Measurements from ENCODE around the gene GNRHR. TPM values are rescaled to one million over a fixed set of nuclear protein-coding genes. Genes with fewer than 3 reads are reported as not detected.
"Not testable (repeated sequence)": the region's sequence is repeated elsewhere in the genome, so short reads cannot be mapped to it uniquely, and the experiment has no call there.

GNRHR gene
- polyA plus RNA-seq, 4 donors, result 0.31 to 1.0 (median 0.50) TPM

DNA sequence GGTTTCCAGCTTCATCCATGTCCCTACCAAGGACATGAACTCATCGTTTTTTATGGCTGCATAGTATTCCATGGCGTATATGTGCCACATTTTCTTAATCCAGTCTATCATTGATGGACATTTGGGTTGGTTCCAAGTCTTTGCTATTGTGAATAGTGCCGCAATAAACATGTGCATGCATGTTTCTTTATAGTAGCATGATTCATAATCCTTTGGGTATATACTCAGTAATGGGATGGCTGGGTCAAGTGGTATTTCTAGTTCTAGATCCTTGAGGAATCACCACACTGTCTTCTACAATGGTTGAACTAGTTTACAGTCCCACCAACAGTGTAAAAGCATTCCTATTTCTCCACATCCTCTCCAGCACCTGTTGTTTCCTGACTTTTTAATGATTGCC, 23.7 kb downstream of the GNRHR start:
- DNase-seq (ENCODE audit: low read depth in 4 of 4, low spot score in 3 of 4), result not testable (repeated sequence)

DNA sequence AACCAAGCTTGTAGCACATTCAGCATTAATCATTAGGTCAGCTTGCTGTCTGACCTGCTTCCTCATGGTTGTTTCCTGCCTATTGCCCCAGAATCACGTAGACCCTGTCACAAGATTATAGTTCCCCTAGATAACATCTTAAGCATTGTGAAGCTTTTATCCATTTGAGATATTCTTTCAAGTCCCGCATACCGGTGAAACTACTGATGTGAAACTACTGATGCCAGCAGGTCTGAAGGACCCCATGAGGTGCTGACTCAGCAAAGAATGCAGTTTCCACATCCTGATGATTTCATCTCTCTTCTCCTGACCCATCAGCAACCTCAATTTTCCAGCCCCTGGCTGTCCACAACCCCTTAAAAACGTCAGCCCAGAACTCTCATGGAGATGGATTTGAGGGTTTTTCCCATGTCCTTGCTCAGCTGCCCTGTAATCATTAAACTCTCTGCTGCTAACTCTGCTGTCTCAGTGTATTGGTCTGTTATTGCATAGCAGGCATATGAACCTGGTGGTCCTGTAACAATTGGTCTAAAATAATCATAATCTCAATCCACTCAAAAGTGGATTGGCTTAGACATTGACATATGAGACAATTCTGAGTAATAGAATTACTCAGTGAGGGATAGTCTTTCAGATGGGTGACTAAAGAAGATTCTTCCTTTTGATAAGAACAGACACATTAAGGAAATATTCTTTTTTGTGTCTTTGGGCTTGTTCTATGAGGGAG, 26.9 kb downstream of the GNRHR start:
- no peak for DNase-seq (ENCODE audit: low read depth in 4 of 4, low spot score in 3 of 4)

DNA sequence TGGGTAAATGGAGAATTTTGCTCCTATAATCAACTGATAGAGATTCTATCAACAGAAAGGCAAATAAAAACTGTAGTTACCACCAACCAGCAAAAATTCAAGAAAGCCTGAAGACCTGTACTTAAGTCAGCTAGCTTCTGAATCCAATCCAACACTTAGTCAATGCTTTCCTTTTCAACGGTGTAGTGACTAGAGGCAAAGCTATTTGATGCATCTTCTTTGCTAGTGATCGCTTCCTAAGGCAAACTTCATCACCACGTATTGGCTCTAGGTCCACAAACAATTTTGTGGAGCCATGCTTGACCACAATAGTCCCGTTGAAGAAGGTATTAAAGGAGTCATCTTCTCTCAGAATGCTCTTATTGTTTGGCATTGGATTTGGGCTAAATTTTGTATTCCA, 28.2 kb downstream of the GNRHR start:
- DNase-seq (ENCODE audit: low read depth in 4 of 4, low spot score in 3 of 4), result no peak

DNA sequence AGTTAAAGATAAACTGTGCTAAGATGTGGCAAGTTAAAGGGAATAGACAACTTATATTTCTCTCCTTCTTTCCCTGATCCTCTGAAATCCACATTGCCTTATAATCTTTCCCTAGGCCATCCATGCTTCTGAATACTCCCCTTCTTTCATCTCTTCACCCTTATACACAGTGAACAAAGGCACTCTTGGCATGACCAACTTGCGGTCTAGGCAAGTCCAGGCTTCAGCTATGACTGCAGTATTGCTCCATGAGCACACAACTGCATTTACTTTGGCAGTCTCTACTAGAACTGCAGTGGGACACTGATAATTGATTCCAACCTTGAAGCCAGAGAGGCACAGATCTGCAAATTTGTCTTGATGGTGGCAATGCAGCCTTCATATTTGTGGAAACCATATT, 29.1 kb downstream of the GNRHR start:
- DNase-seq (ENCODE audit: low read depth in 4 of 4, low spot score in 3 of 4), result no peak

DNA sequence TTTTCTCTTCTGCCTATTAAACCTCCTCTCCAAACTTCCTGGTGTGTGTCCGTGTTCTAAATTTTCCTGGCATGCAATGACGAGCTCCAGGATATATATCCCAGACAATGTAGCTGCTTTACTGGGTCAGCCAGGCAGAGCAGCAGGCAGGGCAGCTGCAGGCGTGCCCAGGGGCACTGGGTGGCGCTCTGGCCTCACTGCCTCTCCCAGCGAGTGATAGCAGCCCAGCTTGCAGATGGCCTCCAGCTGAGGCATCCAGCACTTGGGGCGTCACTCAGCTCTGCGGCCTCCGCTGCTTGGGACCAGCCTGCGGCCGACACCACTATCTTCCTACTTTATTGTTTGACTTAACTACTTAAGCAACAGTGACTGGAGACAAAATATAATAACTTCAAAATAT, 30.2 kb downstream of the GNRHR start:
- DNase-seq (ENCODE audit: low read depth in 4 of 4, low spot score in 3 of 4), result no peak

DNA sequence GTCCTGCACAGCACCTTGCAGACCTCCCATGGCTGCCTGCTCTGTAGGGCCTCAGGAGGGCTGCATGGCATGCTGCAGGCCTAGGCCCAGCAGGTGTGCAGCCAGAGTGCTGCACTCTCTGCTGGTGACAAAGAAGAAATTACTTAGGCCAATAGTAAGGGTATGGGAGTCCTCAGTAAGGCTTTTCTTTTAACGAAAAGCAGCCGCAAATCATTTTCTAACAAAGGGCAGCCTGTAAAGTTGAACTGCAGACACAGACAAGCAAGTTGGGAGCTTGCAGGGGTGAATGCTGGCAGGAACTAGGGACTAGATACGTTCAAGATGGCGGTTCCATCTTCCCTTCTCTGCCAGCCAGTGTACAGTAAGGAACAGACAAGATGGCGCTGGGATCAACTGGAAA, 30.8 kb downstream of the GNRHR start:
- no peak for DNase-seq (ENCODE audit: low read depth in 4 of 4, low spot score in 3 of 4)

DNA sequence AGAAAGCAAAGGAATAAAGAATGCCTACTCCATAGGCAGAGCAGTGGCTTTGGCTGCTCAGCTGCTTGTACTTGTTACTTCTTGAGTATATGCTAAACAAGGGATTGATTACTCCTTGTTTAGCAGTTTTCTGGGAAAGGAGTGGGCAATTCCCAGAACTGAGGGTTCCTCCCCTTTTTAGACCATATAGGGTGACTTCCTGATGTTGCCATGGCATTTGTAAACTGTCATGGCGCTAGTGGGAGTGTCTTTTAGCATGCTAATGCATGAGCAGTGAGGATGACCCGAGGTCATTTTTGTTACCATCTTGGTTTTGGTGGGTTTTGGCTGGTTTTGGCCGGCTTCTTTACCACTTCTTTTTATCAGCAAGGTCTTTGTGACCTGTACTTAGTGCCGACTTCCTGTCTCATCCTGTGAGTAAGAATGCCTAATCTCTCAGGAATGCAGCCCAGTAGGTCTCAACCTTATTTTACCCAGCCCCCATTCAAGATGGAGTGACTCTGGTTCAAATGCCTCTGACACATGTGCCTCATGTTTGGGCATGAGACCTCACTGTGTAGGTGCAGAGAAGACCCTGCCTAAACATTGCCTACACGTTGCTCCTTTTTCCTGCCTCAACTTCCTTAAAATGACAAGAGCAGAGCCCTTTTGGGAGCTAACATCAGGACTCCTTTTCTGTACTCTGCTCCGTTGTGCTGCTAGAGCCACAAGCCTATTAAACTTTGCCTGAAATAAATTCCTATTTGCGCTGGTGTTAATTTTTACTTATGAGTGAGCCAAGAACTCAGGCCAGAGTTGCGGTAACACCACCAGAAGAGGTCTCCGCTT, 32.2 kb downstream of the GNRHR start:
- DNase-seq (ENCODE audit: low read depth in 4 of 4, low spot score in 3 of 4), result no peak

DNA sequence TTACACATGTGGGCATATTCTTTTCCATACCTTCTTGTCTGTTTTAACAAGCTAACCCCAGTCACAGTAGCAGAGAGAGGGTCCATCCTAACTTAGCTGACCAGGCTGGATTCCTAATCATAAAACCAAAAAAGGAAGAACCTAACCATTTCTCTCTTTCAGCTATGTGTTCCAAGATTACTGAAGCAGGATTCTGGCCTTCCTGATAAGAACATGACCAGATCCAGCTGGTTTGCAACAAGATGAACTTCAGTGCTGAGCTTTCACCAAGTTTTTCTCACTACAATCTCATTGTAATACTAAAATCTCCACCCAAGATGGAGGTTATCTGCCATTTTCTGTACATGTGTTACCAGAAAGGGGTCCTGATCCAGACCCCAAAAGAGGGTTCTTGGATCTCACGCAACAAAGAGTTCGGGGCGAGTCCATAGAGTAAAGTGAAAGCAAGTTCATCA, 32.8 kb downstream of the GNRHR start:
- DNase-seq (ENCODE audit: low read depth in 4 of 4, low spot score in 3 of 4), result no peak

DNA sequence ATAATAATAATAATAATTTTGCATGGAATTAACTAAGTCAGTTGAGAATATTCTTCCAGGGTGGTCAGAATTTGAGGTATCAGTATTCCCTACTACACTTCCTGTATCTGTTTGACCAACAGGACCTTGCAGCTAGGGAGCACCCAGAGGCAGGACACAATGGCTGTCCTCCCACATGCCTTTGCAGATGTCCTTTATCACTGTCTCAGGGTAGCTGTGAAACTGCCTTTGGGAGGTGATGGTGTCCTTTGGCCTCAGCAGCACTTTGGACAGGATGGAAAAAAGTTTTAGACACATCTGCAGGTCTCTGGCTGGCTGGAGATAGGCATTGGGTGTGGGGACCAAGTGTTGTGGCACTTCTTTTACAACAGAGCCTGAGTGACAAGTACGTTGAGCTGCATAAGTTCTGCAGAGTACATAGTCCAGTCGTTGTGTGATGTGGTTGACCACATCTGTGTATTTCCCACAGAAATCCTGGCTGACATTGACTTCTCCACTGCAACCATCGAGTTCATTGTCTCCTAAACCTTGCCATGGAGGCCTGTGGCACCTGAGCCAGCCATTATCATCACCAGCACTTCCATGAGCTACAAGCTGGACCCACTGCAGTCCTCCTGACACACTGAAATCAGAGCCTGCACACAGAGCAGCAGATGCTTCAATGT, 34.1 kb downstream of the GNRHR start:
- no peak for DNase-seq (ENCODE audit: low read depth in 4 of 4, low spot score in 3 of 4)

DNA sequence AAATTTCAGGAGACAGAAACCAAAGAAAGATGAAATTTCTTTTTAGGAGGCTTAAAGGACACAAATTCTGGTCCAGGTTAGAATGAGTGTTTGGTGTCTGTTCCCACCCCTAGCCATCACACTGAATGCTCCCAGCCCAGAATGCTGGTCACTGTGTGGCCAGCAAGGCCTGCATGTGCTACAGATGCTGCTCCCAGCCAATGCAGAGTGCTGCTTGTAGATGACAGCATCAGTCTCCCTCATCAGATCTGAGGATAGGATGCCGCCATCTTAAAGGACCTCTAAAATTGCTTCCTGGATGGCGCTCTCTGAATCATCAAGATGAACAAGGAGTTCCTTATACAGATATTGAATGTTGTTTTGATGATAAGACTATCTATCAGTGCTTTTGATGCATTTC, 35.3 kb downstream of the GNRHR start:
- DNase-seq (ENCODE audit: low read depth in 4 of 4, low spot score in 3 of 4), result no peak

DNA sequence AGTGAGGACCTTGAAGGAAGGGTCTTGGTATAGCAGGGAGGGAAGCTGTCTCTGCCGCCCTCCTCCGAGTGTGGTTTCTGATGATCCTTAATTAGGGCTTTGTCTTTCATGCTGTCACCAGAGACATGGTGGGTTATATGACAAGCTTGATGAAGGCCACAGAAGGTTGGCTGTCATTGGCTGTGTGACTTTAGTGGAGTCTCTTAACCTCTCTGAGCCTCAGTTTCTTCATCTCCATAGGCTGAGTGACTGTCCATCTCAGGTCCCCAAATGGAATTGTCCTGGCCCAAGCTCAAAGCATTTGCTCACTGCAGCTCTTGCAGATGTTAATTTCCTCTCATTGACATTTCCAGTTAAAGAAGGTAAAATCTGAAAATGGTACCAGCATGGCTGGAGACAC, 36.6 kb downstream of the GNRHR start:
- no peak for DNase-seq (ENCODE audit: low read depth in 4 of 4, low spot score in 3 of 4)

DNA sequence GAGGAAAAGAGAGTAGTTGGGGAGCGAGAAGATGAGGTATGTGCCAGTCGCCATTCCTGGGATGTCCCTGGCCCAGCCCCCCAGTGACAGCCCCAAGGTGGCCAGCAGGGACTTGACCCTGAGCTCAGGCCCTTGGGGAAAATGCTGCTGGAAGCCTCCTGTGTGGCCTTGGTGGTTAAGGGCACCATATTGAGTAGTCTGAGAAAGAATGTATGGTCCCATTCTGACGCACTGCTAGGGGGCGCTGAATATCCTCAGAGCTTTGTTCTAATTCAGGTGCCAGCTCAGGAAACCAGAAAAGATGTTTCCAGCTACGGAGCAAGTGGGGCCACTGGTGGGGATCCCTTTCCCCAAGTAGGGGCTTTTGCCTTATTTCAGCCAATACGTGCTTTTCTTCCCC, 39.2 kb downstream of the GNRHR start:
- no peak for DNase-seq (ENCODE audit: low read depth in 4 of 4, low spot score in 3 of 4)

DNA sequence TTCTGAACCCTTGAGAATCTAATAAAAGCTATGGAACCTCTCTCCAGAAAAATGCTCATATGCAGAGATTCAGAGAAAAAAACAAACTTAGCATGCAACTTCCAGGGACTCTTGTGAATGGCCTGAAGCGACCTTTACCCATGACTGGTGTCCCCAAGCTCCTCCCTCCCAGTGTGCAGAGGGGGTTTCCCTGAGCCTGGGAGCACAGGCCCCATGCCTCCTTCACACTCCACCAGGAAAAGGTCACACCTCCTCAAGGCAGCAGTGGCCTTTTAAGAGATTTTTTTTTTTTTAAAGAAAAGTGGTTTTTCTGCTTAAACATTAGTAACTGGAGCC, 40.0 kb downstream of the GNRHR start:
- no peak for DNase-seq (ENCODE audit: low read depth in 4 of 4, low spot score in 3 of 4)

DNA sequence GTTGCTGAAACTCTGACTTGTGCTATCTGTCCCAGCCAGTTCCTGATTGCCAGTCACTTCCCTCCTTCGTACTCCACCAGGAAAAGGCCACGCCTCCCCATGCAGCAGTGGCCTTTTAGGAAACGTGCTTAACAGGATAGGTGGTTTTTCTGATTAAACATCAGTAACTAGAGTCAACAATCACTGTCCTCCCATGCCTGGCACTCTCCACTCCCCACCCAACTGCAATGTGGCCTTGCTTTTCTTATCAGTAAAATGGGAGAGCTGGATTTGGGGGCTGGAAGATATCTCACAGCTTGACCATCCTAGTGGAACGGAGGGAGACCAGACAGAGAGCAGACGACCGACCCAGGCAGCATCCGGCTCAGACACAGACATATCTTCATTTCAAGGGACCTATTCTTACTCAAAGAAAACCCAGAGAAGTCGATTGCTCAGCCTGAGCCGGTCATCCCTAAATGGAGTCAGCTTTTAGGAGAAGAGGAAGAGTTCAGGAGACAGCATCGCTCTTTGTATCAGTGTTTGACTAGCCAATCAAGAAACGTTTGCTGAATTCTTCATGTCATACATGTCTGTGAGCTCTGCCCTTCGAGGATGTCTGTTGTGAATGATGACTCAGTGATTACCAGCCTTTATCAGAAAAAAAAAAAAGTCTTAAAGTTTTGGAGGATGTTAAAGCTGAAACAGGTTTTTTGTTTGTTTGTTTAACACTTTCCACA, 40.5 kb downstream of the GNRHR start:
- DNase-seq (ENCODE audit: low read depth in 4 of 4, low spot score in 3 of 4), result no peak

DNA sequence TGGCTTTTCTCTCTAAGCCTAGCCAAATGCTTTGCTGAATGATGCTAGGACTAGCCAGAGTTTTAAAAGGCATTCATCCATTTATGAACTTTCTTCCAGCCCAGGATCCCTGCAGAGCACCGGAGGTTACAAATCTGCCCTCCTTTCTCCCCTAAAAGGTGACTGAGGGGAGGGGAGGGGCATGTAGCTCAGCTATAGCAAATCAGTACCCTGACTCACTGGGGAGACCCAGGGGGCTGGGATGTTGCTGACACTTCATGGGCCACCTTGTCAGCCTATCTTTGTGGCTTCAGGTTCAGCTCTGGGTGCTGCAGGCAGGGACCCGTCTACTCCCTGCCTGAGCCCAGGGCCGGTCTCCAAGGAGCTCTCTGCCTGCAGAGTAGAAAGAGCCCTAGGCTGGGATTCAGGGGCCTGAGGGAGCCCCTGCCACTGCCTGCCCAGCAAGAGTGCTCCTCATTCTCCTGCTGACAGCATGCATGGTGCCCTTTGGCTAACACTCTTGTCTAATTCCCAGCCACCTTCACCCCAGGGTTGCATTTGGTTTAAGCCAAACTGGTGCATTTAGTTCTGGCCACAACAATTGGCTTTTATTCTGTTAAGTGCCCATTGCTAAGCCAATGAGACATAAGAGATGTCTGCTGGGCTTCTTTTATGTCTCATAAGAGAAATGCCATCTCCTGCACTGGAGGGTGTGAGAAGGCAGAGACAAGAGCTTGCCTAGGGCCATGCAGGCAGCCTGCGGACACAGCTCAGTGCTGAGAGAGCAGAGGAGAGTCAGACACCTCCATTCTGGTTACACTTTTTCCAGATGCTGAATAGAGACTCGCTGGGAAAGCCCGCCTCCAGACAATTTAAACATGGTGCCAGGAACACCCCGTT, 41.3 kb downstream of the GNRHR start:
- DNase-seq (ENCODE audit: low read depth in 4 of 4, low spot score in 3 of 4), result no peak

DNA sequence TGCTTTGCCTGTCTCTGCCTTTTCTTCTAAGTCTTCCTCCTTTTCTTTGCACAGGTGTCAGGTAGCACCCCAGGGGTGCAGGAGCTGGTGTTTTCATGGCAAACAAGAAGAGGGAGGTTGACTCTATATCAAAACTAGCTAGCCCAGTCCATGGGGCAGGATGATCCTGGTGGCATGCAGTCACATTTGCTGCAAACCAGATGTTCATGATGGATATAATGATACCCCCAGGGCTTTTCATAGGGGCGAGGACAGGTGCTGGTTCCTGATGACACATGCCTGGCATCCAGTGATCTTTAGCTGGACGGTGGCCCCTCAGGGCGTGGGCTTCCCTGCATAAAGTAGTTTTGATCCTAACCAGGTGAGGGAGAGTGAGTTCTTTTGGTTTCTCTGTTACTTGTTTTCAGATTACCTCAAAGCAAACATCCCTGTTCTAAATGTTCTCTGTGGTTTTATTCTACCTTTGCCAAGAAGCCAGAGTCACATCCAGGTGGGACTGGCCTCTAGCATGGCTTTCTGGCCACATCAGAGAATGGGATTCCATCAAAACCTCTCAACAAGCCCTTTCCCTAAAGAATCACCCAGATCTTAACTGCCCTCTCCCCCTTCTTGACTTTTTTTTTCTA, 42.1 kb downstream of the GNRHR start:
- no peak for DNase-seq (ENCODE audit: low read depth in 4 of 4, low spot score in 3 of 4)

DNA sequence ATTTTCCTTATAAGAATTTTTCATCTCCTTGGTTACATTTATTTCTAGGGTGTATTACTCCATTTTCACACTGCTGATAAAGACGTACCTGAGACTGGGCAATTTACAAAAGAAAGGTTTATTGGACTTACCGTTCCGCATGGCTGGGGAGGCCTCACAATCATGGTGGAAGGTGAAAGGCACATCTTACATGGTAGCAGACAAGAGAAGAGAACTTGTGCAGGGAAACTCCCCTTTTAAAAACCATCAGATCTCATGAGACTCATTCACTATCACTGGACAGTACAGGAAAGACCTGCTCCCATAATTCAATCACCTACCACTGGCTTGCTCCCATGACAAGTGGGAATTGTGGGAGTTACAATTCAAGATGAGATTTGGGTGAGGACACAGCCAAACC, 47.5 kb downstream of the GNRHR start:
- not testable (repeated sequence) for DNase-seq (ENCODE audit: low read depth in 4 of 4, low spot score in 3 of 4)

DNA sequence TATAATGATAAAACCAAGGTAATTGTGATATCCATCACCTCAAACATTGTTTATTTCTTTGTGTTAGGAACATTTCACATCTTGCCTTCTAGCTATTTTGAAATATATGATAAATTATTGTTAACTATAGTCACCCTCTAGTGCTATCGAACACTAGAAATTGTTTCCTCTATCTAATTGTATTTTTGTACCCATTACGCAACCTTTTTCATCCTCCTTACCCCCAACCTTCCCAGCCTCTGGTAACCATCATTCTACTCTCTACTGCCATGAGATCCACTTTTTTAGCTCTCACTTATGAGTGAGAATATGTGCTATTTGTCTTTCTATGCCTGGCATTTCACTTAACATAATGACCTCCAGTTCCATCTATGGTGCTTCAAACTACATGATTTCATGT, 49.3 kb downstream of the GNRHR start:
- DNase-seq (ENCODE audit: low read depth in 4 of 4, low spot score in 3 of 4), result no peak

DNA sequence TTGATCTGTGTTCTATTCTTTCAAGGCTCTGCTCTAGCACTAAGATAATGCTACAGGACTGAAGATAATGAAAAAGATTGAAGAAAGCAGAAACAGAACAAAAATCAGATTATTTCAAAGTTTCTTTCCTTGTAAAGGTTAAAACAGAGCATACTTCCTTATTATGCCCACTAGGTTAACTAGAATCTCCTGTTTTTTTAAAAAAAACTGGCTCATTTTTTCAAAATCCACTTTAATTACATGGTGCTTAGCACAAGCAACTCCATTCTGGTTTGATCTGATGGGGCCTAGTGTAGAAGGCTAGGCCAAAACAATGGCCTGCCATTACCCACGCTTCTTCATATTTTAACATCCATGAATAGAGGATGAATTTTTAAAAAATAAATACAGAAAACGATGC, 52.0 kb downstream of the GNRHR start:
- no peak for DNase-seq (ENCODE audit: low read depth in 4 of 4, low spot score in 3 of 4)

DNA sequence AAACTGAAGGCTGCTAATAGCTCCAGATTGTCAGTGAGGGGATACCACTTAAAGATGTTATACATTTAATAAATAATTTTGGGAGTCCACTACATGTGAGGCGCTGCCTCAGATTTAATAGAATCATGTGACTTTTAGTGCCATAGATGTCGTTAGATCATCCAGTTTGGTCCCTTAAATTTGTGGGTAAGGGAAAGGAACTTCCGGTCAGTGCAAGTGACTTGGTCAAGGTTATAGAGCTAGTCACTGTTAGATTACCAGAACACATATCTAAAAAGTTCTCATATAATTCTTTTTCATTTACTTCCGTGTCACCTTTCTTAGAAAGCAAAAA, 52.7 kb downstream of the GNRHR start:
- DNase-seq (ENCODE audit: low read depth in 4 of 4, low spot score in 3 of 4), result no peak

Measured in left renal pelvis (tissue), 4 donors.